ENCODE measurements around the gene PLOD3.

The PLOD3 gene

GRCh38 chr7:101164071-101164840 lies 53.1 kb downstream of the PLOD3 start:
- DNase-seq = no peak

- DNase-seq = no peak
Observed at GRCh38 chr7:101163279-101164070, 53.9 kb downstream of the PLOD3 start.

DNA sequence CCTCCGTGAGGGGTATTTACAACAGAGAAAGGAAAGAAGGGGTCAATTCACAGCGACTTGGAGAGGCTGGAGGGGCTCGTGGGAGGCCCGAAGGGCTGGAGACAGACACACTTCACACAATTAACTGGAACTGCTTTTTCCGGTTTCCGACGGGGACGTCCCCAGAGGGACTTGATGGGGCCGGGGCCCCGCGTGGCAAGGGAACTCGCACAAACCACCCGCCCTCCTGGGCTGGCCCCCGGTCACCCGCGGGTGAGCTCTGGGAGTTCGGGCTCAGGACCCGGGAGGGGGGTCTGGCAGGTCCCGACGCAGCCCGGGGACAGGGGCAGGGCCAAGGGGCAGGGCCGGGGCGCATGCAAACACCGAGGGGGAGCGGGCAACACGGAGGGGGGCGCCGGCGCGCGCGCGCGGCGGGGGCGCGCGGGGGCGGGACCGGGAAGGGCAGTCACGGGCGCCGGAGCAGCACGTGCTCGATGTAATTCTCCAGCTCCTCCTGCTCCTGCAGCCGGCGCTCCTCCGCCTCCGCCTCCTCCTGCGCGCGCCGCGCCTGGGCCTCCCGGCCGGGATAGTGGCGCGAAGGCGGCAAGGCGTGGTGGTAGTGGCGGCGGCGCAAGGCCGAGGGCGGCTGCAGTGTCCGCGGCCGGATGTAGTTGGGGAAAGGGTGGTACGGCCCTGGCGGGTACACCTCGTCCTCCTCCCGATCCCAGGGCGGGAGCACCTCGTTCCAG lies 54.7 kb downstream of the PLOD3 start:
- no peak for DNase-seq

DNA sequence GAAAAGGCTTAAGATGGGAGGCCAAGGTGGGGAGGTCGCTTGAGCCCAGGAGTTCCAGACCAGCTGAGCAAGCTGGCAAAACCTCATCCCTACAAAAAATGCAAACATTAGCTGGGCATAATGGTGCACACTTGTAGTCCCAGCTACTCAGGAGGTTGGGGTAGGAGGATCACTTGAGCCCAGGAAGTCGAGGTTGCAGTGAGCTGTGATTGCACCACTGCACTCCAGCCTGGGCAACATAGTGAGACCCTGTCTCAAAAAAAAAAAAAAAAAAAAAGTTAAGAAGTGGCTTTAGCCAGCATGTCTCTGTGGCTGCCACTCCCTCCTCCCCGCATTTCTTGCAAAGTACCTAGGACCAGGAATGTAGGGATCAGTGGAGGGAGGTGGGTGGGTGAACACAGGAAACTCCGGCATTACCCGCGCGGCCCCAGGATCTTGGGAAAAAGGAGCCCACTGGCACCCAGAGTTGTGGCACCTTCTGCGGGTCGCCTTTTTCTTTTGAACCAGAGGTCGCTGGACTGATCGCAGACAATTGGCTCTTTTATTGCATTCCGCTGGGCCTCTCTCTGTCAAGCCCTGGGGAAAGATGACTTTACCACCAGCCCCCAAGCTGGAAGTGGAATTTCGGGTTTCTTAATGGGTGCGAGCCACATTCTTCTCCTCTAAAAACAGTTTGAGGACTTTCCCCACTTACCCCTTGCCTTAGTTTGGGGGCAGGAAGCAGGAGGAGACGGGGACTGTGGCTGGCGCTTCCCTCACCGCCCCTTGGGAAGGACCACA lies 55.5 kb downstream of the PLOD3 start:
- DNase-seq = no peak

DNA sequence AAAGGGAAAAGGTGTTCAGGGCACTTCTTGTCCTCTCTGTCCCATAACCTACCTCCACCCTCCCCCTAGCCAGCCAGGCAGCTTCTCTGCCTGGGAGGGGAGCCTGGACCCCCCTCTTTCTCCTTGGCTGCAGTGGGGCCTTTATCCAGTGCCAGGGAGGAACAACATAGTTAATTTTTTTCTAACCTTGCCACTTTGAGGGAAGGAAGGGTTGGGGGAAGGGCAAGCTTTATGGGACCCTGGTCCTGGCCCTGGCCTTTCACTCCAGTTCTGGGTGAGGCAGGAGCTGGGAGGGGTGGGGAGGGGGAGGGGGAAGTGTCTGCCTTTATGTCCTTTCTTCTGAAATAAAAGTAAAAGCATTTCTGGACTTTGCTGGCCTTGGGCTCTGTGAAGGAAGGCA lies 56.5 kb downstream of the PLOD3 start:
- DNase-seq = no peak

- no peak for DNase-seq
Observed at GRCh38 chr7:101159696-101160674, 57.4 kb downstream of the PLOD3 start.

GRCh38 chr7:101156866-101157589 lies 60.4 kb downstream of the PLOD3 start:
- no peak for DNase-seq

DNA sequence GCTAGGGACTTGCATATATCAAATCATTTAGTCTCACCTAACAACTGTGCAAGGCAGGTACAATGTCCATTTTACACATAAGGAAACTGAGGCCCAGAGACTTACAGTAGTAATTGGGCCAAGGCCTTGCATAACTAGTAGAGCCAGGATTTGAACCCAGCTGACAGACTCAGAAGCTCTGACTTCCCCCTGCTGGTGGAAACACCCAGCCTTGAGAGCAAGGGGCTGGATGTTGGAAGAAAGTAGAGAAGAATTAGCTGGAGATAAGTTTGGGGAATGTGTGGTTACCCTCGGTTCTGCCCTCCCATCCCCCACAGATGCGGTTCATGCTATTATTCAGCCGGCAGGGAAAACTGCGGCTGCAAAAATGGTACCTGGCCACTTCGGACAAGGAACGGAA lies 61.1 kb downstream of the PLOD3 start:
- DNase-seq = no peak
